ENCODE data around the gene LAMC2. TPM values are rescaled to one million over a fixed set of nuclear protein-coding genes. Genes with fewer than 3 reads are reported as not detected.

LAMC2 gene
- total and polyA plus RNA-seq, 2 donors: 2.5 to 4.3 TPM

DNA sequence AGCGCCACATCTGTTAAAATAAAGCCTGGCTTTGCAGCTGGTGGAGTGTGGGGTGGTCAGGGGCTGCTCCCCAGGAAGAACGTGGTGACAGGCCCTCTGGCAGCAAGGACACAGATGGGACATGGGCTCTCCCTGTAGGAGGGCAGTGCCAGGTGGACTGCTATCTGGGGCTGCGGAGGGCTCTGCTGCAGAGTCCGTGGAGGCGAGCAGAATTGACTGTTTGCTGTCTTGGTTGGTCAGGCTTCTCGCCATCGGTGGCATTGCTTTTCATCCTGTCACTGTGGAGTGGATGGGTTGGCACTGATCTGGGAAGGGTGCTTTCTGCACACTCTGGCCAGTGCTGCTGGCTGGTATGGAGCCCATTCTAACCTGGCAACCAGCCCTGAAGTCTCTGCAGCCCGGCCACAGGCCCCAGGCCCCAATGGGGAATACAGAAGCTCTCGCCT, 103.0 kb downstream of the LAMC2 start:
- 89% methylated on average over 9 of the region's 9 CpGs for WGBS
- no peak for DNase-seq (ENCODE audit: extremely low spot score)

GRCh38 chr1:183290628-183291027, 104.6 kb downstream of the LAMC2 start:
- H3K27ac ChIP-seq (ENCODE audit: low read depth): no peak overlapping the region
- no peak overlapping the region for H3K4me3 ChIP-seq (ENCODE audit: low read depth, low read length)
- 87% methylated on average over 6 of the region's 6 CpGs for WGBS
- H3K36me3 ChIP-seq (ENCODE audit: insufficient read depth): no peaks in the 10 kb centered on the region
- H3K4me1 ChIP-seq (ENCODE audit: insufficient read depth): peaks cover 1% of the 10 kb centered on the region
- no peak for DNase-seq (ENCODE audit: extremely low spot score)

More for the DNA sequence above, 103.0 kb downstream of the LAMC2 start:
- no peaks in the 10 kb centered on the region for H3K36me3 ChIP-seq (ENCODE audit: insufficient read depth)
- H3K27ac ChIP-seq (ENCODE audit: low read depth): no peak overlapping the region
- peaks cover 1% of the 10 kb centered on the region for H3K4me1 ChIP-seq (ENCODE audit: insufficient read depth)
- no peak overlapping the region for H3K4me3 ChIP-seq (ENCODE audit: low read depth, low read length)

DNA sequence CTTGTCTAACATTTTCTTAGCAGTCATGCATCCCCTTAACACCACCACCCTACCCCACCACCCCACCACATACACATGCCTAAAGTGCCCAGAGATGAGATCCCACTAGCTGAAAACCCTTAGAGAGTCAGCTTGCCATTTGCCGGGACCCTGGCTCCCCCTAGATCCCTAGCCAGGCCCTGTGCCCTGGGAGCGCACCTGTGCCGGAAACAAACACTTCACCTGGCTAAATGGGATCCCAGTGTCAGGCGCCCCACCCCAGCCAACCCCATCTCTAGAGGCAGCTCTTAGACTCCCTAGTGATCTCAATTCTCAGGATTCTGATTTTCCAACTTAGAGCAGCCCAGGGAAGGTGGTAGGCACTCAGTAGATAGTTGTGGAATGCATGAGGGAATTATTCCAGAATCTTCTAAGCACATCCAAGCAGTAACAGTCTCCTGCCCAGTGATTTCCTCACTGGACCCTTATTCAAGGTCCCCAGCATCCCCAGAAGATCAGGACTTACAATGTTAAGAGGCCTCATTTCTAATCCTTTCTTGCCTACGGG, 105.2 kb downstream of the LAMC2 start:
- Histone ChIP-seq H3K36me3 (ENCODE audit: insufficient read depth) (no peaks in the 10 kb centered on the region), H3K4me3 (ENCODE audit: low read depth, low read length) (no peak overlapping the region), H3K27ac (ENCODE audit: low read depth) (no peak overlapping the region), H3K4me1 (ENCODE audit: insufficient read depth) (peaks cover 1% of the 10 kb centered on the region)
- 82% methylated on average over 5 of the region's 5 CpGs for WGBS
- no peak for DNase-seq (ENCODE audit: extremely low spot score)

DNA sequence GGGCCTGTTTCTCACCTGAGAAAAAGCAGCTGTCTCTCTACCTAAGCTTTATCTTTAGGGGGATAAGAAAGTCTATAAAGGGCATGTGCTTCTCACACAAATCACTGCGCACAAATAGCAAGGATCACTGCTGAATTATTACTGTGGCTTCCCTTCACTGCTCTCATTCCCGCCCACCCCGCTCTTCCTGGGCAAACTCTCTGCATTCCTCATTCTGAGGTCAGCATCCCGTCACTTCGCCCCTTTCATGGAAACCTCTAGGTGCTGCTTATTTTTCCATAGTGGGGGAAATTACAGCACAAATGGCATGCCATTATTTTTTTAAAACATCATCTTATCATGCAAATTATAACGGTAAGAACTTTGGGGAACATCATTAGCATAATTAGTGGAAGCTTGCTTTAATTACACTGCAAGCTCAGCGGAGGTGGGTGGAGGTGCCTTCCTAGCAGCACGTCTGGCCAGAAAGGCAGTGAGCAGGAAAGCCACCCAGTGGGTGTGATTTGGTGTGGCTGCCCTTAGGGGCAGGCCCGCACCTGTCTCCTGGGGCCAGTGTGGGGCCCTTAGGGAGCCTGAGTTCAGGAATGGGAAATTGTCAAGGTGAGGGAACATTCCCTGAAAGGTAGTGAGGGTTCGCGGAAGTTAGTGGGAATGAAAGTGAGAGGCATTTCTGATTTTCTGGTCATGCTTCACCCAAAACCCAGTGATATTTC, 105.9 kb downstream of the LAMC2 start:
- Histone ChIP-seq H3K27ac (ENCODE audit: low read depth) (no peak overlapping the region), H3K4me1 (ENCODE audit: insufficient read depth) (peaks cover 1% of the 10 kb centered on the region), H3K4me3 (ENCODE audit: low read depth, low read length) (no peak overlapping the region), H3K36me3 (ENCODE audit: insufficient read depth) (no peaks in the 10 kb centered on the region)
- DNase-seq (ENCODE audit: extremely low spot score): no peak
- 49% methylated on average over 11 of the region's 11 CpGs for WGBS

GRCh38 chr1:183293241-183293640, 107.2 kb downstream of the LAMC2 start:
- Histone ChIP-seq H3K4me3 (ENCODE audit: low read depth, low read length) (no peak overlapping the region), H3K36me3 (ENCODE audit: insufficient read depth) (no peaks in the 10 kb centered on the region), H3K4me1 (ENCODE audit: insufficient read depth) (peaks cover 1% of the 10 kb centered on the region), H3K27ac (ENCODE audit: low read depth) (no peak overlapping the region)
- DNase-seq (ENCODE audit: extremely low spot score): no peak
- WGBS: 89% methylated on average over 9 of the region's 9 CpGs

GRCh38 chr1:183293876-183294275, 107.8 kb downstream of the LAMC2 start:
- no peak for DNase-seq (ENCODE audit: extremely low spot score)
- Histone ChIP-seq H3K27ac (ENCODE audit: low read depth) (no peak overlapping the region), H3K4me3 (ENCODE audit: low read depth, low read length) (no peak overlapping the region), H3K36me3 (ENCODE audit: insufficient read depth) (no peaks in the 10 kb centered on the region), H3K4me1 (ENCODE audit: insufficient read depth) (peaks cover 1% of the 10 kb centered on the region)
- 95% methylated on average over 1 of the region's 1 CpG for WGBS

Other genes with a start within 250 kb of the LAMC2 start
- 0.85 TPM for gene SHCBP1L, start 233.1 kb upstream of the LAMC2 start, total RNA-seq
- not detected for gene SHCBP1L, start 233.1 kb upstream of the LAMC2 start, polyA plus RNA-seq
- 279 TPM for gene LAMC1, start 162.8 kb upstream of the LAMC2 start, total RNA-seq
- gene LAMC1, start 162.8 kb upstream of the LAMC2 start, polyA plus RNA-seq: 178 TPM
- gene NMNAT2, start 232.1 kb downstream of the LAMC2 start, total RNA-seq: 2.4 TPM
- gene NMNAT2, start 232.1 kb downstream of the LAMC2 start, polyA plus RNA-seq: 1.4 TPM